SH-SY5Y (cell line): ENCODE data around the gene IFNA14.

Experiments
- GATA2 ChIP-seq: IDR thresholded peaks from 2 replicates; pipeline ENCODE4 v1.6.1; 2011; ENCODE audit warnings: mild to moderate bottlenecking, low read depth, low read length
- GATA3 ChIP-seq: IDR thresholded peaks from 2 replicates; pipeline ENCODE4 v1.6.1; 2011; ENCODE audit warnings: low read depth, mild to moderate bottlenecking, low read length, moderate library complexity

- TF ChIP-seq GATA2 (no peak), GATA3 (no peak)
Observed at GRCh38 chr9:21252721-21253547, 13.1 kb upstream of the IFNA14 start.
